GM19025 (cell line): ENCODE results near the gene GPC6.

Experiments
- ATAC-seq: cut with Tn5 transposase; IDR thresholded peaks from one replicate; pipeline ENCODE4 v1.9.1; 2021; ENCODE audit warnings: mild to moderate bottlenecking, low read depth, moderate library complexity; ENCODE audit not compliant: unreplicated experiment

Gene GPC6

GRCh38 chr13:93987458-93987857 is 760.9 kb downstream of the GPC6 start:
- ATAC-seq = no peak

GRCh38 chr13:93991569-93991968 is 765.0 kb downstream of the GPC6 start:
- ATAC-seq = no peak

GRCh38 chr13:93996481-93996880 is 769.9 kb downstream of the GPC6 start:
- ATAC-seq = no peak

- no peak for ATAC-seq
These were observed 779.7 kb downstream of the GPC6 start for GRCh38 chr13:94006296-94006695.

GRCh38 chr13:94007072-94007471 is 780.5 kb downstream of the GPC6 start:
- no peak for ATAC-seq

- ATAC-seq = no peak
These were observed 783.1 kb downstream of the GPC6 start for GRCh38 chr13:94009701-94010100.

- ATAC-seq = no peak
These were observed 787.9 kb downstream of the GPC6 start for GRCh38 chr13:94014461-94014860.

- ATAC-seq = no peak
These were observed 793.8 kb downstream of the GPC6 start for GRCh38 chr13:94020426-94020825.

- ATAC-seq = no peak
These were observed 794.2 kb downstream of the GPC6 start for GRCh38 chr13:94020833-94021232.

GRCh38 chr13:94028234-94028633 is 801.6 kb downstream of the GPC6 start:
- no peak for ATAC-seq

GRCh38 chr13:94028650-94029049 is 802.0 kb downstream of the GPC6 start:
- ATAC-seq = no peak

GRCh38 chr13:94030415-94031119 is 804.0 kb downstream of the GPC6 start:
- no peak for ATAC-seq

- no peak for ATAC-seq
These were observed 805.0 kb downstream of the GPC6 start for GRCh38 chr13:94031609-94032008.

- ATAC-seq = no peak
These were observed 806.5 kb downstream of the GPC6 start for GRCh38 chr13:94033098-94033497.

GRCh38 chr13:94033830-94034642 is 807.4 kb downstream of the GPC6 start:
- ATAC-seq = no peak

GRCh38 chr13:94050039-94050438 is 823.4 kb downstream of the GPC6 start:
- no peak for ATAC-seq

GRCh38 chr13:94050686-94051085 is 824.1 kb downstream of the GPC6 start:
- no peak for ATAC-seq

- ATAC-seq = no peak
These were observed 827.5 kb downstream of the GPC6 start for GRCh38 chr13:94053986-94054593.

- no peak for ATAC-seq
These were observed 829.9 kb downstream of the GPC6 start for GRCh38 chr13:94056362-94056990.

GRCh38 chr13:94057618-94058186 is 831.1 kb downstream of the GPC6 start:
- ATAC-seq = no peak
